Keratinocyte (primary cell): Measurements from ENCODE around the gene LAMP1. TPM values are rescaled to one million over a fixed set of nuclear protein-coding genes. Genes with fewer than 3 reads are reported as not detected.

Source experiments
- DNase-seq: peaks from one replicate; pipeline ENCODE4 v3.0.0-alpha.2; 2011; ENCODE audit warnings: low read depth, missing footprints, low spot score
- FAIRE-seq: peaks from 2 replicates; lab custom pipeline; 2011; peaks lifted over from hg19 to GRCh38; lab: Jason Lieb, UNC
- H2AFZ ChIP-seq: 2 replicates; pipeline ENCODE4 v1.6.0; 2012; ENCODE audit warnings: low read length, control low read depth, inconsistent platforms; ENCODE audit not compliant: control insufficient read depth
- H3K27ac ChIP-seq: 2 replicates; pipeline ENCODE4 v1.5.1; 2011; ENCODE audit warnings: low read length; ENCODE audit not compliant: control insufficient read depth, insufficient read depth
- H3K27me3 ChIP-seq: 3 replicates; pipeline ENCODE4 v1.6.0; 2011; ENCODE audit warnings: low read length; ENCODE audit not compliant: control insufficient read depth, insufficient read depth; ENCODE audit errors: extremely low read depth
- H3K36me3 ChIP-seq, 2 experiments: 2 replicates in 1 of 2; 3 replicates in 1 of 2; pipeline ENCODE4 v1.5.1; 2011; ENCODE audit warnings: low read length in 2 of 2, mild to moderate bottlenecking in 1 of 2; ENCODE audit not compliant: control insufficient read depth in 2 of 2, insufficient read depth in 2 of 2; ENCODE audit errors: extremely low read depth in 1 of 2
- H3K4me1 ChIP-seq: 3 replicates; pipeline ENCODE4 v1.5.1; 2011; ENCODE audit warnings: low read length; ENCODE audit not compliant: control insufficient read depth, insufficient read depth; ENCODE audit errors: extremely low read depth
- H3K4me2 ChIP-seq: 3 replicates; pipeline ENCODE4 v1.6.0; 2011; ENCODE audit warnings: low read depth, low read length; ENCODE audit not compliant: control insufficient read depth, insufficient read depth; ENCODE audit errors: extremely low read depth
- H3K4me3 ChIP-seq, 3 experiments: fragments of 200-600 bp in 1 of 3; sonication (generic) in 1 of 3; 2 replicates in 2 of 3; 3 replicates in 1 of 3; pipeline ENCODE4 v1.5.1; 2011 to 2016; ENCODE audit warnings: low read length in 3 of 3, mild to moderate bottlenecking in 3 of 3, control low read depth in 2 of 3, inconsistent platforms in 1 of 3, low read depth in 1 of 3, mixed read lengths in 1 of 3, mixed run types in 1 of 3, moderate library complexity in 1 of 3; ENCODE audit not compliant: control insufficient read depth in 2 of 3, insufficient read depth in 2 of 3; ENCODE audit errors: extremely low read depth in 1 of 3
- H3K79me2 ChIP-seq: 2 replicates; pipeline ENCODE4 v1.6.0; 2012; ENCODE audit warnings: low read length; ENCODE audit not compliant: control insufficient read depth, insufficient read depth
- H3K9ac ChIP-seq: 3 replicates; pipeline ENCODE4 v1.6.0; 2011; ENCODE audit warnings: low read length; ENCODE audit not compliant: control insufficient read depth, insufficient read depth; ENCODE audit errors: extremely low read depth
- H3K9me1 ChIP-seq: 3 replicates; pipeline ENCODE4 v1.6.0; 2011; ENCODE audit warnings: low read length; ENCODE audit not compliant: control insufficient read depth, insufficient read depth; ENCODE audit errors: extremely low read depth
- H3K9me3 ChIP-seq: 2 replicates; pipeline ENCODE4 v1.5.1; 2012; ENCODE audit warnings: low read depth, low read length; ENCODE audit not compliant: control insufficient read depth
- H4K20me1 ChIP-seq: 3 replicates; pipeline ENCODE4 v1.6.0; 2011; ENCODE audit warnings: low read length; ENCODE audit not compliant: control insufficient read depth, insufficient read depth; ENCODE audit errors: extremely low read depth
- CTCF ChIP-seq, 3 experiments: IDR thresholded peaks in 1 of 3; conservative IDR thresholded peaks in 1 of 3; optimal IDR thresholded peaks in 1 of 3; 2 replicates in 2 of 3; 3 replicates in 1 of 3; pipeline versions ENCODE3 to v1.5.1; 2011; ENCODE audit warnings: low read length in 3 of 3, mild to moderate bottlenecking in 3 of 3, moderate library complexity in 2 of 3, control low read depth in 1 of 3, inconsistent platforms in 1 of 3; ENCODE audit not compliant: insufficient read depth in 2 of 3; ENCODE audit errors: extremely low read depth in 1 of 3
- EZH2 ChIP-seq: IDR thresholded peaks from one replicate; pipeline ENCODE4 v1.6.1; 2012; ENCODE audit warnings: inconsistent platforms, mild to moderate bottlenecking, low read length, moderate library complexity
- dilution Hi-C: fragments of 300-500 bp; cut with MboI; formaldehyde crosslinking; loops from one replicate; pipeline ENCODE4 v1.7.0; 2020; ENCODE audit warnings: low sequenced_read_pairs; ENCODE audit not compliant: extremely low pct_ligation_motif_present
- polyA plus RNA-seq, 5 experiments: library from polyadenylated mRNA; depleted of rRNA in 3 of 5; stranded (reverse) in 3 of 5; stranded (forward) in 1 of 5; unstranded in 1 of 5; fragments of >200 nt; gene quantifications; 1 replicate in 1 of 5; 2 replicates in 3 of 5; 3 replicates in 1 of 5; pipeline versions ENCODE4 v1.2.1 to v1.2.3, GENCODE V29; 2011 to 2012; ENCODE audit warnings: missing spikeins in 2 of 5, low read depth in 1 of 5, low replicate concordance in 1 of 5

Gene LAMP1
- polyA plus RNA-seq, 1 donor (not counting 4 experiments of a cell fraction or from before 2014, with no cell fraction given): 202 TPM

- Histone ChIP-seq H3K27ac (no peak overlapping the region), H3K79me2 (no peaks in the 10 kb centered on the region), H3K9ac (no peak overlapping the region), H3K4me1 (no peaks in the 10 kb centered on the region), H3K4me3 (no peak overlapping the region), H3K36me3 (no peaks in the 10 kb centered on the region), H2AFZ (no peak overlapping the region), H4K20me1 (no peaks in the 10 kb centered on the region), H3K4me2 (no peak overlapping the region), H3K9me1 (no peaks in the 10 kb centered on the region), H3K27me3 (no peaks in the 10 kb centered on the region), H3K9me3 (no peaks in the 10 kb centered on the region)
- DNase-seq: no peak
- dilution Hi-C loops: no loop called here
- no peak for FAIRE-seq
- TF ChIP-seq EZH2: no peak
- no peak for TF ChIP-seq CTCF (optimal IDR thresholded peaks at IDR 0.05 in 1 of 3, IDR thresholded peaks at IDR 0.05 in 1 of 3, conservative IDR thresholded peaks at IDR 0.05 in 1 of 3; ENCODE audit: extremely low read depth in 1 of 3, insufficient read depth in 2 of 3, low read length in 3 of 3)
Observed at GRCh38 chr13:113369189-113369588, 72.2 kb downstream of the LAMP1 start.

- H3K4me2 ChIP-seq: no peak overlapping the region
- no peak overlapping the region for H2AFZ ChIP-seq
- H3K27me3 ChIP-seq: no peaks in the 10 kb centered on the region
- dilution Hi-C loops: no loop called here
- H3K27ac ChIP-seq: no peak overlapping the region
- H3K4me3 ChIP-seq: no peak overlapping the region
- H3K9me3 ChIP-seq: no peaks in the 10 kb centered on the region
- no peaks in the 10 kb centered on the region for H3K4me1 ChIP-seq
- no peaks in the 10 kb centered on the region for H3K36me3 ChIP-seq
- H3K79me2 ChIP-seq: no peaks in the 10 kb centered on the region
- no peaks in the 10 kb centered on the region for H4K20me1 ChIP-seq
- FAIRE-seq (no peak), DNase-seq (no peak)
- TF ChIP-seq CTCF (optimal IDR thresholded peaks at IDR 0.05 in 1 of 3, IDR thresholded peaks at IDR 0.05 in 1 of 3, conservative IDR thresholded peaks at IDR 0.05 in 1 of 3; ENCODE audit: extremely low read depth in 1 of 3, insufficient read depth in 2 of 3, low read length in 3 of 3) (no peak), EZH2 (no peak)
- no peaks in the 10 kb centered on the region for H3K9me1 ChIP-seq
- H3K9ac ChIP-seq: no peak overlapping the region
Observed at GRCh38 chr13:113369881-113370280, 72.8 kb downstream of the LAMP1 start.
